T1000 (cell line): ENCODE data around the gene RAB11A.

Source experiments
- DNase-seq: peaks from one replicate; lab custom pipeline; 2025; ENCODE audit warnings: mixed read lengths; lab: John Stamatoyannopoulos, UW

RAB11A gene

GRCh38 chr15:65916664-65917406 lies 47.5 kb downstream of the RAB11A start:
- peak; percentile 60 for DNase-seq

GRCh38 chr15:65917407-65917756 lies 48.1 kb downstream of the RAB11A start:
- no peak for DNase-seq

- no peak for DNase-seq
Observed at GRCh38 chr15:65917936-65918335, 48.6 kb downstream of the RAB11A start.

GRCh38 chr15:65918357-65918920 lies 49.1 kb downstream of the RAB11A start:
- DNase-seq = no peak

- DNase-seq = no peak
Observed at GRCh38 chr15:65918945-65919344, 49.7 kb downstream of the RAB11A start.

- DNase-seq = no peak
Observed at GRCh38 chr15:65919353-65919752, 50.1 kb downstream of the RAB11A start.

- no peak for DNase-seq
Observed at GRCh38 chr15:65920121-65920520, 50.8 kb downstream of the RAB11A start.

GRCh38 chr15:65920825-65921309 lies 51.6 kb downstream of the RAB11A start:
- DNase-seq = no peak

- no peak for DNase-seq
Observed at GRCh38 chr15:65921780-65922179, 52.5 kb downstream of the RAB11A start.

- no peak for DNase-seq
Observed at GRCh38 chr15:65922621-65923020, 53.3 kb downstream of the RAB11A start.

GRCh38 chr15:65923264-65923663 lies 54.0 kb downstream of the RAB11A start:
- no peak for DNase-seq

GRCh38 chr15:65924004-65924403 lies 54.7 kb downstream of the RAB11A start:
- DNase-seq = no peak

- DNase-seq = no peak
Observed at GRCh38 chr15:65925338-65925737, 56.0 kb downstream of the RAB11A start.

GRCh38 chr15:65926459-65926858 lies 57.2 kb downstream of the RAB11A start:
- DNase-seq = no peak

- DNase-seq = no peak
Observed at GRCh38 chr15:65926899-65927298, 57.6 kb downstream of the RAB11A start.

GRCh38 chr15:65927545-65927944 lies 58.3 kb downstream of the RAB11A start:
- no peak for DNase-seq

- no peak for DNase-seq
Observed at GRCh38 chr15:65929573-65929972, 60.3 kb downstream of the RAB11A start.

- DNase-seq = no peak
Observed at GRCh38 chr15:65930134-65930533, 60.8 kb downstream of the RAB11A start.

- DNase-seq = no peak
Observed at GRCh38 chr15:65931221-65931620, 61.9 kb downstream of the RAB11A start.

- DNase-seq = no peak
Observed at GRCh38 chr15:65935391-65935790, 66.1 kb downstream of the RAB11A start.

- DNase-seq = no peak
Observed at GRCh38 chr15:65936282-65936681, 67.0 kb downstream of the RAB11A start.

GRCh38 chr15:65937054-65937453 lies 67.8 kb downstream of the RAB11A start:
- no peak for DNase-seq

GRCh38 chr15:65937476-65937875 lies 68.2 kb downstream of the RAB11A start:
- no peak for DNase-seq

- DNase-seq = no peak
Observed at GRCh38 chr15:65938604-65939003, 69.3 kb downstream of the RAB11A start.
